EH (cell line): ENCODE data around the gene RASSF5.
"Not testable (repeated sequence)": the region's sequence is repeated elsewhere in the genome, so short reads cannot be mapped to it uniquely, and the experiment has no call there.

ENCODE experiments used
- DNase-seq: peaks from one replicate; pipeline ENCODE4 v3.0.0-alpha.2; 2015; ENCODE audit warnings: low read depth

Gene RASSF5

DNA sequence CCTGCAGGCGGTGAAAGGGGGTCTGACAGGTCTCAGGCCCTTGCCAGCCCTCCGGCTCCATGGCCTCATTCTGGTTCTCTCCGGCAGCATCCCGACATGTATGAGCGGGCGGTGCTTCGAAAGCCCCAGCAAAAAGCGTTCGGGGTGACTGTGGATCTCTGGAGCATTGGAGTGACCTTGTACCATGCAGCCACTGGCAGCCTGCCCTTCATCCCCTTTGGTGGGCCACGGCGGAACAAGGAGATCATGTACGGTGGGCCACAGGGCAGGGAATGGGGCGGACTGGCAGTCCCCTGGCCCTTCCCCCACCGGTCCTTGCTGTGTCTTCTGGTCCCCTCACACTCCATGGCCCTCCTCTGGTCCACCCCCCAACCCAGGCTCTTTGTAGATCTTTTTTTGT lies 30.7 kb upstream of the RASSF5 start:
- no peak for DNase-seq

DNA sequence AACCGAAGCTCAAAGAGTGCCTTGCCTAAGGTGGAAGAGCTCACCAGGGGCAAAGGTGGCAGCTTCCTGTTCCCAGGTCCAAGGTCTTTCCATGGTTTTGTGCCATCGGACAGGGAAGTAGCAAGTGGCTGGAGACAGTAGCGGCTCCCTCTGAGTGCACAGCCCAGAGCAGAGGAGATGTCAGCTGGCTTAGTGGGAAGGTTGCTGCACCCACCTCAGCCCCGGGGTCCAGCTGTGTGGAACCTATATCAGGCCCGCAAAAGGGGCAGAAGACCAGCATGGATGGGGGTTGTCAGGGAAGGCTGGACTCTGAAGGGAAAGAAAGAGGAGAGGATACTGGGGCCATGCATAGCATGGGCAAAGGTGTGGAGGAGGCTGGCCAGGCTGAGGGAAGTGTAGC lies 30.2 kb upstream of the RASSF5 start:
- DNase-seq = no peak

DNA sequence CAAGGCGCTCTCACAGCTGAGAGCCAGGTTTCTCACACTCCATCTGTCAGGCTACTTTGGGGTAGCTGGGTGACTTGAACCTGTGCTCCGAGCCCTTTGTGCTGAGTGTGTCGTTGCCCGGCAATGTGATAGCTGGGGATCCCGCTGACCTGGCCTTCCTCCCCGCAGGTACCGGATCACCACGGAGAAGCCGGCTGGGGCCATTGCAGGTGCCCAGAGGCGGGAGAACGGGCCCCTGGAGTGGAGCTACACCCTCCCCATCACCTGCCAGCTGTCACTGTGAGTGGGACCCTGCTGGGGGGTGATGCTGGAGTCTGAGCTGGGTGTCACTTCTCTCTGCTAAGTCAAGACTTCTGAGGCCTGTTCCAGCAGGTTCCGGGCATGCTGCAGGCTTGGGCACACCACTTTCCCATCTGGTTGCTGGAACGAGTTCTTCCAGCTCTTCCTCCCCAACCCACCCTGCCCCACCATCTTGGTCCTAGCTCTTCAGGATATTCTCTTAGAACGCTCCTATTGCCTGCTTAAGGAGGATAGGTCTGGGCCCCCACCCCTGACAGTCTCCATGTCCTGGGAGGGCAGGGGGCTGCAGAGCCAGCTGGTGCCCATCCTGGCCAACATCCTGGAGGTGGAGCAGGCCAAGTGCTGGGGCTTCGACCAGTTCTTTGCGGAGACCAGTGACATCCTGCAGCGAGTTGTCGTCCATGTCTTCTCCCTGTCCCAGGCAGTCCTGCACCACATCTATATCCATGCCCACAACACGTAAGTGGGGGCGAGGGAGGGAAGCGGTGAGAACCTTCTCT lies 29.6 kb upstream of the RASSF5 start:
- DNase-seq = no peak

DNA sequence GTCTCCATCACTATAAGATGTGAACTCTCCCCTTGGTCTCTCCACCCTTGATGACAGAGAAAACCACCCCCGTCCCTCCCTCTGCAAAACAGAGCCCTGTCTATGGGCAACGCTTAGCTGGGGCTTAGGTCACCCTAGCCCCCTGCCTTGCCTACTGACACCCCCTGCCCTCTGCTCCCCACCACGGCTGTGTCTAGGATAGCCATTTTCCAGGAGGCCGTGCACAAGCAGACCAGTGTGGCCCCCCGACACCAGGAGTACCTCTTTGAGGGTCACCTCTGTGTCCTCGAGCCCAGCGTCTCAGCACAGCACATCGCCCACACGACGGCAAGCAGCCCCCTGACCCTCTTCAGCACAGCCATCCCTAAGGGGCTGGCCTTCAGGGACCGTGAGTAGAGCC lies 28.6 kb upstream of the RASSF5 start:
- no peak for DNase-seq

DNA sequence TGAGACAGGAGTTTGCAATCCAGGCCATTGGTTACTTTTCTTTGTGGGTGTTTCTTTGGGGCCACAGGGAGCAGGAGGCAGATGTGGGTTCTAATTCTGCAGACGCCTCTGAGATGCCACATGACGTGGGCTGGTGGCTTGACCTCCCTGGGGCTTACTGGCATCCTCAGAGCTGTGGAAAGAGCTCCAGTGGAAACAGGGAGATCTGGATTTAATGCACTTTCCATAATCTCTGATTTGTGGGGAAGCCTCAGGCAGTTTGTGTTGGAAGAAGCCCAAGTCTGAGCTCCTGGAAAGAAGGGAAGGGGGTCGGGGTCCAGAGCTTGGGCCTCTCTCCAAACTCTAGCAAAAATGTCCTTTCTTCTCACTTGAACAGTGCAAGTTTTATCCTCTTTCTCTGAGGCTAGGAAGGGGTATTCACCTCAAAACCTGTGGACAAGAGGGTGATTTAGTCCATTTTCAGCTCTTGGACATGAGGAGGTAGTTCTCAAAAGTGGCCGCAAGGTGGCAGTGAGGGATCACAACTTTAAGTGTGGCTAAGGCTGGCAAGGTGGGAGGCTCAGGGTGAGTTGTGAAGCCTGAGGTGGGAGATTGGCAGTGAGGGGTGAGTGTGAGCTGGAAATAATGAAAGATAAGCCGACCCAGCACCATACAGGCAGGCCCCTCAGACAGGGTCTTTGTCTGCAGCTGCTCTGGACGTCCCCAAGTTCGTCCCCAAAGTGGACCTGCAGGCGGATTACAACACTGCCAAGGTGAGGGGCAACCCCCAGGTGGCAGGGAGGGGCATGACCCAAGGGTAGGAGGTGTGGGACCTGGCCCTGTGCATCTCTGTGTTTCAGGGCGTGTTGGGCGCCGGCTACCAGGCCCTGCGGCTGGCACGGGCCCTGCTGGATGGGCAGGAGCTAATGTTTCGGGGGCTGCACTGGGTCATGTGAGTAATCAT lies 27.9 kb upstream of the RASSF5 start:
- DNase-seq = peak; percentile 79

DNA sequence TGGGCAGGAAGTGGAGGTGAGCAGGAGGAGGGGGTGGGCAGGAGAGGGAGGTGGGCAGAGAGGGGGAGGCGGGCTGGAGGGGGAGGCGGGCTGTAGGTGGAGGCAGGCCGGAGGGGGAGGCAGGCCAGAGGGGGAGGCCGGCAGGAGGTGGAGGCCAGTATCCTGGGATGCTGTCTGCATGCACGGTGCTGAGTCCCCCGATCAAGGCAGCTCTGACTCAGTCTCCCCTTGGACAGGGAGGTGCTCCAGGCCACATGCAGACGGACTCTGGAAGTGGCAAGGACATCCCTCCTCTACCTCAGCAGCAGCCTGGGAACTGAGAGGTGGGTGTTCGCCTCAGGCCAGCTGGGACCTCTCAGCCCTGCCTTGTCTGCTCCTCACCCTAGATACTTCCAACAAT lies 27.1 kb upstream of the RASSF5 start:
- no peak for DNase-seq

DNA sequence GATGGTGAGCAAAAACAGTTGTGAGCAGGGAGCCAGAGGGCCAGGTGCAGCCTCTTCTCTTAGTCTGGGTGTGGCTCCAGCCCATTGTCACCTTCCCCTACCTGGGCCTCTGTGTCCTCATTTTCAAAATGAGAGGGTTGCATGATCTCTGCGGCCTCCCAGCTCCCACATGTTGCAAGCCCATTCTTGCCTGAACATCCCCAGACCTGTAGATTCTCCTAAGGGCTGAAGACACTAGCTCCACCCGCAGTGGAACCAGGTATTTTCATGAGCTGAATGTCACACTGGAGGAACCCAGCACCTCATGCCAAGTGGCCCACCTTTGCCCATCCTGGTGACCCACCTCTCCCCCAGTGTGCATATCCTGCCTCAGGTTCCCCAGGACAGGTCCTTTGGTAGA lies 24.7 kb upstream of the RASSF5 start:
- DNase-seq = no peak

DNA sequence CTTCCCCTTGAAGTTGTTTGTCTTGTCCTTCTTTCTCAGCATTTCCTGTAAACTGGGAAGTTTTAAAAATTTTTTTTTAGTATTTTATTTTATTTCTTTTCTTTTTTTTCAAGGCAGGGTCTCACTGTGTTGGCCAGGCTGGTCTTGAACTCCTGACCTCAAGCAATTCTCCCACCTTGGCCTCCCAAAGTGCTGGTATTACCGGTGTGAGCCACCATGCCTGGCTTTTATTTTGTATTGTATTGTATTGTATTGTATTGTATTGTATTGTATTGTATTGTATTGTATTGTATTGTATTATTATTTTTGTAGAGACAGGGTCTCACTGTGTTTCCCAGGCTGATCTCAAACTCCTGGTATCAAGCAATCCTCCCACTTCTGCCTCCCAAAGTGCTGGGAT lies 23.5 kb upstream of the RASSF5 start:
- not testable (repeated sequence) for DNase-seq

DNA sequence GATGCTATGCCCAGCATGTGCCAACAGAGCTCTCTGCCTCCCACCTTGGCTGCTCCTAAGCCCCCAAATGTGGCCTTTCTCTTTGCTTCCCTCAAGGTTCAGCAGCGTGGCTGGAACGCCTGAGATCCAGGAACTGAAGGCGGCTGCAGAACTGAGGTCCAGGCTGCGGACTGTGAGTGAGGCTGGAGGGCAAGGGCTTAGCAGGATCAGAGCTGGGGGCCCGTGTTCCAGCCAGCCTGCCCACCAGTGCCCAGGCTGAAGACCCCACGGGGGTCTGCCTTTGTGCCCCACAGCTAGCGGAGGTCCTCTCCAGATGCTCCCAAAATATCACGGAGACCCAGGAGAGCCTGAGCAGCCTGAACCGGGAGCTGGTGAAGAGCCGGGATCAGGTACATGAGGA lies 22.4 kb upstream of the RASSF5 start:
- no peak for DNase-seq

DNA sequence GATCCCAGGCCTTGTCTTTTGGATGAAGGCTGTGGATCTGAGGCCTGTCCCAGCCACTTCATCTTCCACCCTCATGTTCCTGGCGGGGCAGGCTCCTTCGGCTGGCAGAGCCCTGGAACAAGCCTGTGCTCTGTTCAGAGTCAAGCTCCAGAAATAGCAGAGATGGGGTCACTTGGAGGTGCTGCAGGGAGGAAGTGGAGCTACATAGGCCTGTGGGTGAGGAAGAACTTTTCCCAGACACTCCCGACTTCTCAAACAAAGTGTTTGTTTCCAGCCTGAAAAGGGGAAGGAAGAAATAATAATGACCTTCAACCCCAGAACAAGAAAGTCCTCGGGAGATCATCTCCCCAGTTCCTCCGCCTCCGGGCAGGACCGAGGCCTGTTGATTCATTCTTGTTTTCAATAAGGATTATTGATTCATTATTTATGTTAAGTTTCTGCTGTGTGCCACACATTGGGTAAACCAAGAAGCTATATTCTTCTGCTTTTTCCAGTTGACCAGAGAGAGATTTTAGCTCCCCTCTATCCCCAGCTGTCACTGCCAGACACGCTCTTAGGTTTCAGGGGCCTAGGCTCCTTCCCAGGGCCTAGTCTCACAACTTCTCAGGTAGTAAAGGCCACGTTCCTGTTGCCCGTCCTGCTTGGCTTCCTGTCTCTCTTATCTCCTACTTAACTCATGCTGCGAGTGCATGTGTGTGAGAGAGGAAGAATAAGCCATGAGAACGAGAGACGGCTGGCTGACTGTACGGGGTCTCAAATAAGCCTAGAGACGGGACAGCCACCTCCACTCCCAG lies 20.1 kb upstream of the RASSF5 start:
- DNase-seq = no peak

DNA sequence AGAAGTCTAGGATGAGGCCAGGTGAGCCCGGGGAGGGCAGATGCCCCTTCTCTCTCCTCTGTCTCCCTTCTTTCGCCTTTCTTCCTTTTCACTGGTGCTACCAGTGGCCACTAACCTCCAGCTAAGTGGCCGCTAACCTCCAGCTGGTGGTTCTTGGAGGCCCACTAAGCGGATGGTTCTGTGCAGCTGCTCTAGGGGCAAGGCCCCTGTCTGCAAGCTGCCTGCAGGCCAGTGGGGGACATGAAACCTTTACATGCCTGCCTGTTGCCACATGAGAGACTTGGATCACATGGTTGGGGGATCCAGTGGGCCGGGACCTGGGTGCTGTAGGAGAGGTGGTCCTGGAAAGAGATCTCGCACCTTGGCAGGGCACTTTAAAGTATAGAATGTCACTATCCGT lies 19.4 kb upstream of the RASSF5 start:
- no peak for DNase-seq

DNA sequence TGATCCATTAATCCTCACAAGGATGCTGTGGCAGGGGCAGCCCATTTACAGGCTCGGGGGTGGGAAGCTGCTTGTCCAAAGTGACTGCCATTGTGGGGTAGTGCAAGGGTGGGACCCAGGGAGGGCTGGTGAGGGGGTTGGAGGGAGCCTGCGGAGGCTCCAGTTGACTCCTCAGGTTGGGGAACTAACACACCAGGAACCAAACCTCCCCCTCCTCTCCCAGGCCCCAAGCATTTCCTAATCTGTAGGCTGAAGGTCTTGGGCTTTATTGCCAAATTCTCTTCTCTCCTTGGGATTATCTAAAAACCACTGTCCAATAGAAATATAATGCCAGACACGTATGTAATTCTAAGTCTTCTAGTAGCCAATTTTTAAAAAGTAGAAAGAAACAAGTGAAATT lies 18.9 kb upstream of the RASSF5 start:
- DNase-seq = no peak

DNA sequence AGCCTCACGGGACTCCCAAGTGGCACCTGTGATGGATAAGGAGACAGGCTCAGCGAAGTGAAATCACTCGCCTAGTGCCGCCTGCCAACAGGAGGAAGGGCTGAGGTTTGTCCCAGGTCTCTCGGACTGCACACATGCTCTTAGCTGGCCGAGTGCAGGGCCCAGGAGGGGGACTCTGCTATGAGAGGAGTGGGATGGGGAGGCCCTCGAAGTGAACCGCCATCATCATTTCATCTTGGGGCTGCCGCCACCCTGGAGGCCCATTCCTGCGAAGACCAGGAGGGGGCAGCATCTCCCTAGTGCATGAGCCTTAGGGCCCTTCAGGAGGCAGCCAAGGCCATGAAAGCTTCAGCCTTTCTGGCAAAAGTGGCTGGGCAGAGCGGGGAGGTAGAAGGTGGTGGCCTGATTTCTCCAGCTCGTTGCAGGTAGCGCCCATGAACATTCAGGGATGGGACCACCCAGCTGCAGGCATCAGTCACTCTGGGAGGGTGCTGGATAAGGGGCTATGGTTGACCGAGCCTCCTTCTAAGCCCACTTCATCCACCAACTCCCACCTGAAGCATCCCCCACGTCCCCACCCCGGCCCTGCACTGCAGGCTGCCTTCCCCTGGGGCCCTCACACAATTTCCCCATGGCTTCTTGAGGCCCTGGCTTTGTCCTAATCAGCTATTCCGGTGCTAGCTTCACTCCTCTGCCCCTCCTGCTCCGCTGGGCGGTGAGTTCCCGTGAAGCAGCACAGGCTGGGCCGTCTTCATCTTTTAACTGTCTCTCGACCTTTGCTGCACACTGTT lies 17.2 kb upstream of the RASSF5 start:
- DNase-seq = peak; percentile 76

DNA sequence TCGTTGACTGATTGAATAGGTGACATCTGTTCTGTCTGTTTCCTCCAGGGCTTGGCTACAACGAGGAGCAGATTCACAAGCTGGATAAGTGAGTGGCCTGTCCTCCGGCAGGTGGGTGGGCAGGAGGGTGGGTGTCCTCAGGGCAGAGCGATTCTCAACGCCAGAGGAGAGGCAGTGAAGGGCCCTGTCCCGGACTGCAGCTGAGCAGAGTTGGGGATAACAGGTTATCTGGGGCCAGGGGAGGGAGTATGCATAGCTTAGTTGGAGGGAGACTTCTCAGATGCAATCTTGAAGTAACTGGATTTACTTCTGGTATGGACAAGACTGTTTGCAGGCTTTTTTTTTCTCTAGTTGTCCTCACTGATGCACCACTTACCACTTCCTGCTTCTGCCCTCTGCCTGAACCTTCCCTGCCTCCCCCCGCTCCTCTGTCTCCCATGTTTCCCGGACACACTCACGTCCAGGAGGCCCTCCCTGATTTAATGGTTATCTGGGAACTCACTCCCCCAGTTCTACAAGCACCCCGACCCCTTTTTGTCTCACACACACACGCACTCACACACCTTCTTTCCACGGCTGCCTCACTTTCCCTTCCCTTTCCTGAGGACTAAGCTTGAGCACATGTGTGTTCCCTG lies 16.4 kb upstream of the RASSF5 start:
- peak; percentile 84 for DNase-seq

DNA sequence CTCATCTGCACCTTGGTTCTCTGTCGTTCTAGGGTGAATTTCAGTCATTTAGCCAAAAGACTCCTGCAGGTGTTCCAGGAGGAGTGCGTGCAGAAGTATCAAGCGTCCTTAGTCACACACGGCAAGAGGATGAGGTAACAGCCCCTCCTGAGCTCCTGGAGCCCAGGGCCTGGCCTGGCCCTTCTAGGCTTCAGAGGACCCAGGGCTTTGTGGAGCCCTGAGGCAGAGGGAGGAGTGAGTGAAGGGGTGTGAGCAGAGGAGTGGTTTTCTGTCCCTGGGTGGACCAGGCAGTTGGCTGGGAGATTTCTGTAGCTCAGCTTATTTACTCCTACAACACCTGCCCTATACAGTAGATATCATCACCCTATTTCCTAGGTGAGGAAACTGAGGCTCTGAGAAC lies 15.7 kb upstream of the RASSF5 start:
- DNase-seq = no peak

DNA sequence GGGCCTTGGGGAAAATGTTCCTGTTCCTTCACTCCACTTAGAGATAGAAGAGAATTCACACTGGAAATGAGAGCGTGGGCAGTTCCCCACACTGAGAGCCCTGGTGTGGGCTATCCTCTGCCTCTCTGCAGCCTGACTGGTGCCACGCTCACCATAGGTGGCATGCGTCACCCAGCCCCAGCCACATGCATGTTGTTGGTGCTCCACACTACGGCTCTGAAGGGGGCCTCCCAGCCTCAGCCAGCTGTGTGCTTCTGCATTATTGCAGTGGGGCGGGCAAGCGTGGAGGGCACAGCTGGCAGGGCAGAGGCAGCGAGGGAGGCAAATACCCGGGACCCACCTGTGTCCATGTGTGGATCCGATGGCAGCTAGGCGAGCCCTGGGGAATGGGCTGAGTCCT lies 14.7 kb upstream of the RASSF5 start:
- DNase-seq = no peak

DNA sequence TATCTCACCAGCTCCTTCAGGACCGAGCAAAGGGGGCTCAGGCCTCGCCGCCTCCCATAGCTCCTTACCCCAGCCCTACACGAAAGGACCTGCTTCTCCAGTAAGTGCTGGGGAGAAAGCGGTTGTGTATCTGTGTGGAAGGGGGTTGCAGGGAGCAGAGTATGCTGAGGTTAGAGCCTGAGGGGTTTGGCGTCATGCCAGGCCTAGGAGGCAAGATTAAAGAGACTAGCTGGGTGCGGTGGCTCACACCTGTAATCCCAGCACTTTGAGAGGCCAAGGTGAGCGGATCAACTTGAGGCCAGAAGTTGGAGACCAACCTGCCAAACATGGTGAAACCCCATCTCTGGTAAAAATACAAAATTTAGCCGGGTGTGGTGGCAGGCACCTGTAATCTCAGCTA lies 14.1 kb upstream of the RASSF5 start:
- no peak for DNase-seq

DNA sequence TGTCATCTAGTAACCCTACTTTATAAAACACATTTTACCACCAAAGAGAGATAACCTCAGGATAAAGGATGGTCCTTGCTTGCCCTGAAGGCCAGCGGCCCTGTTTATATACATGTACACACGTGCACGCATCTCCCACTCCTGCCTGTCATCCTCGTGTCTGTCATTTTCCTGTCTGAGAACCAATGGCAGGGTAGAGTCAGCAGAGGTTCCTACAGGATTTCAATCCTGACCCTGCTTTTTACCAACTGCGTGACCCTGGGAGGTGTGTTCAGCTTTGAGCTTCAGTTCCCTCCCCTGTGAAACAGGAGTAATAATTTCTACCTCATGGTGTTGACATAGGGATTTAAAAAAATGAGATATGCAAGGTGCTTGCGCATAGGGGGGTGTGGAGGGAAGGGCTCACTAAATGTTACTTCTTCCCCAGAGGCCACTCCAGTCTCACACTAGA lies 12.3 kb upstream of the RASSF5 start:
- no peak for DNase-seq

DNA sequence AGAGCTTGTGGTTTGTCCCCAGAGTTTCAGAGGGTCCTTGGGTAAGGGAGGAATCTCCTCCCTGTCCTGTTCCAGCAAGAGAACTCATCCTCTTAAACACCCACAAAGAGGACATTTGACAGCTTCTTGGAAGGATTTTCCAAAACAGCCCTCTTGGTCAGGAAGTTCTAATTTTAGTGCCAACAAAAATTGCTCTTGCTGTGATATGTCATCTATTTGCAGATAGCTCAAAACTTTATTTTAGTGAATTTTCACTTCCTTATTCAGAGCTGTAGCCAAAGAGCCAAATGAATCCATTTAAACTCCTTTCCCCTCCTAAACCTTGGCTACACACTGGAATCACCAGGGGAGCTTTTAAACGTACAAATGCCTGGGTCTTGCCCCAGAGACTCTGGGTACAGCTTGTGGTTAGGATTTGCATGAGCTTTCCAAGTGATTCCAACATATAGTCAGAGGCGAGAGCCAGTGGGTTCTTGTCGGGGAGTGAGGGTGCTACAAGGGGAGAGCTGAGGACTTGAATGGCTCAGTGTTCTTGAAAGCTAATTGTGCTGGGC lies 11.8 kb upstream of the RASSF5 start:
- DNase-seq = peak; percentile 57

DNA sequence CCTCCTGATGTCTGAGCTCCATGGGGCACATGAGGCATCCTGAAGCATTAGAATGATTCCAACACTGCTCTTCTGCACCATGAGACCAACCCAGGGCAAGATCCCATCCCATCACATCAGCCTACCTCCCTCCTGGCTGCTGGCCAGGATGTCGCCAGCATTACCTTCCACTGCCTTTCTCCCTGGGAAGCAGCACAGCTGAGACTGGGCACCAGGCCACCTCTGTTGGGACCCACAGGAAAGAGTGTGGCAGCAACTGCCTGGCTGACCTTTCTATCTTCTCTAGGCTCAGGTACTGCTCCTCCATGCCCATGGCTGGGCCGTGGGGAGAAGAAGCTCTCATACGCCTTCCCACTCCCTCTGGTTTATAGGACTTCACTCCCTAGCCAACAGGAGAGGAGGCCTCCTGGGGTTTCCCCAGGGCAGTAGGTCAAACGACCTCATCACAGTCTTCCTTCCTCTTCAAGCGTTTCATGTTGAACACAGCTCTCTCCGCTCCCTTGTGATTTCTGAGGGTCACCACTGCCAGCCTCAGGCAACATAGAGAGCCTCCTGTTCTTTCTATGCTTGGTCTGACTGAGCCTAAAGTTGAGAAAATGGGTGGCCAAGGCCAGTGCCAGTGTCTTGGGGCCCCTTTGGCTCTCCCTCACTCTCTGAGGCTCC lies 11.1 kb upstream of the RASSF5 start:
- DNase-seq = no peak
